A549 (cell line): ENCODE results near the gene UCKL1. TPM values are rescaled to one million over a fixed set of nuclear protein-coding genes. Genes with fewer than 3 reads are reported as not detected.

Experiments used
- ATAC-seq, 2 experiments: fragments of 200-7000 bp in 1 of 2; fragments of >200 bp in 1 of 2; cut with Nextera tagmentation in 1 of 2; cut with Tn5 transposase in 1 of 2; 3 replicates each; pipeline versions ENCODE4 v1.8.0 to v1.9.1; 2018 to 2020; ENCODE audit warnings: mild to moderate bottlenecking in 1 of 2, moderate library complexity in 1 of 2
- CTCF ChIA-PET: fragments of 300-600 bp; sonication (Branson Sonifier 250); formaldehyde crosslinking; extraction: SDS; loops from one replicate; lab custom pipeline; 2021; ENCODE audit warnings: antibody characterized with exemption, inconsistent platforms; lab: Yijun Ruan, JAX
- POLR2A ChIA-PET: fragments of 350-600 bp; formaldehyde crosslinking; extraction: SDS; loops from one replicate; lab custom pipeline; 2021; ENCODE audit warnings: antibody characterized with exemption, inconsistent platforms; lab: Yijun Ruan, JAX
- DNase-seq, 2 experiments: peaks; one replicate each; pipeline versions ENCODE4 v3.0.0 to v3.0.0-alpha.2; 2011 to 2016; ENCODE audit warnings: low read depth in 1 of 2, low spot score in 1 of 2
- FAIRE-seq: peaks from 2 replicates; lab custom pipeline; 2011; peaks lifted over from hg19 to GRCh38; lab: Jason Lieb, UNC
- H3K27ac ChIP-seq, 2 experiments: fragments of >200 bp; sonication (Bioruptor Twin); formaldehyde crosslinking; 3 replicates each; pipeline ENCODE4 v1.5.1; 2016 to 2017
- H3K4me1 ChIP-seq: fragments of >200 bp; sonication (Bioruptor Twin); formaldehyde crosslinking; 3 replicates; pipeline ENCODE4 v1.6.1; 2016
- H3K4me2 ChIP-seq: fragments of >200 bp; sonication (Bioruptor Twin); formaldehyde crosslinking; 3 replicates; pipeline ENCODE4 v1.6.1; 2016
- H3K4me3 ChIP-seq: fragments of >200 bp; sonication (Bioruptor Twin); formaldehyde crosslinking; 3 replicates; pipeline ENCODE4 v1.5.1; 2016
- H3K9me3 ChIP-seq: fragments of >200 bp; sonication (Bioruptor Twin); formaldehyde crosslinking; 3 replicates; pipeline ENCODE4 v1.6.1; 2016
- BHLHE40 ChIP-seq: IDR thresholded peaks from 2 replicates; pipeline ENCODE4 v1.6.1; 2012; ENCODE audit warnings: low read depth, low read length, inconsistent platforms
- CEBPB ChIP-seq, 2 experiments: fragments of >200 bp in 1 of 2; sonication (Bioruptor Twin) in 1 of 2; formaldehyde crosslinking in 1 of 2; IDR thresholded peaks; 2 replicates each; pipeline ENCODE4 v1.6.1; 2012 to 2016
- CHD2 ChIP-seq: fragments of 150-350 bp; IDR thresholded peaks from 2 replicates; pipeline ENCODE4 v1.6.1; 2014; ENCODE audit warnings: low read length; ENCODE audit not compliant: partially characterized antibody
- CHD4 ChIP-seq: fragments of 200-600 bp; sonication (generic); IDR thresholded peaks from 2 replicates; pipeline ENCODE4 v1.6.1; 2016; ENCODE audit warnings: antibody characterized with exemption, mild to moderate bottlenecking, borderline replicate concordance
- EHMT2 ChIP-seq: fragments of 200-600 bp; sonication (generic); IDR thresholded peaks from 2 replicates; pipeline ENCODE4 v1.6.1; 2016; ENCODE audit warnings: antibody characterized with exemption, low read depth, mild to moderate bottlenecking, moderate library complexity
- FOSL2 ChIP-seq, 2 experiments: fragments of 450-650 bp in 1 of 2; fragments of >200 bp in 1 of 2; sonication (Bioruptor Twin) in 1 of 2; formaldehyde crosslinking; IDR thresholded peaks; 2 replicates each; pipeline versions ENCODE4 v1.5.0 to v1.6.1; 2016 to 2020; ENCODE audit warnings: mild to moderate bottlenecking in 1 of 2, moderate library complexity in 1 of 2
- GATA3 ChIP-seq: IDR thresholded peaks from 2 replicates; pipeline ENCODE4 v1.6.1; 2012; ENCODE audit warnings: borderline replicate concordance
- HEYL ChIP-seq: fragments of 250-450 bp; sonication (Bioruptor Pico); IDR thresholded peaks from 2 replicates; pipeline ENCODE4 v1.8.0; 2021; ENCODE audit warnings: mild to moderate bottlenecking, moderate library complexity
- HMGXB4 ChIP-seq: fragments of 250-450 bp; sonication (Bioruptor Pico); IDR thresholded peaks from 2 replicates; pipeline ENCODE4 v1.5.0; 2021; ENCODE audit warnings: mild to moderate bottlenecking, moderate library complexity, borderline replicate concordance
- HOXA7 ChIP-seq: fragments of 250-450 bp; sonication (Bioruptor Pico); IDR thresholded peaks from 2 replicates; pipeline ENCODE4 v1.5.0; 2020; ENCODE audit warnings: mild to moderate bottlenecking, moderate library complexity
- HOXB5 ChIP-seq: fragments of 250-450 bp; sonication (Bioruptor Pico); IDR thresholded peaks from 2 replicates; pipeline ENCODE4 v1.5.0; 2020; ENCODE audit warnings: mild to moderate bottlenecking, moderate library complexity
- JUN ChIP-seq, 2 experiments: fragments of >200 bp; sonication (Bioruptor Twin); formaldehyde crosslinking; IDR thresholded peaks; 2 replicates in 1 of 2; 3 replicates in 1 of 2; pipeline ENCODE4 v1.6.1; 2016 to 2017
- JUNB ChIP-seq: fragments of >200 bp; sonication (Bioruptor Twin); formaldehyde crosslinking; IDR thresholded peaks from 2 replicates; pipeline ENCODE4 v1.6.1; 2016
- KDM1A ChIP-seq: fragments of 200-600 bp; sonication (generic); IDR thresholded peaks from 2 replicates; pipeline ENCODE4 v1.6.1; 2016; ENCODE audit warnings: low read depth, mild to moderate bottlenecking
- MAX ChIP-seq: IDR thresholded peaks from 2 replicates; pipeline ENCODE4 v1.6.1; 2012
- MAZ ChIP-seq: fragments of 150-350 bp; IDR thresholded peaks from 2 replicates; pipeline ENCODE4 v1.6.1; 2014; ENCODE audit warnings: antibody characterized with exemption, low read depth, low read length, borderline replicate concordance
- PBX3 ChIP-seq: IDR thresholded peaks from 2 replicates; pipeline ENCODE4 v1.6.1; 2012
- POLR2A ChIP-seq: IDR thresholded peaks from 2 replicates; pipeline ENCODE4 v1.6.1; 2012; ENCODE audit warnings: mild to moderate bottlenecking, low read length
- RARB ChIP-seq: fragments of 250-450 bp; sonication (Bioruptor Pico); IDR thresholded peaks from 2 replicates; pipeline ENCODE4 v1.8.0; 2021; ENCODE audit warnings: mild to moderate bottlenecking, moderate library complexity
- RNF2 ChIP-seq: fragments of 200-600 bp; sonication (generic); IDR thresholded peaks from 2 replicates; pipeline ENCODE4 v1.6.1; 2016; ENCODE audit warnings: low read depth, mild to moderate bottlenecking, antibody characterized with exemption, moderate library complexity, borderline replicate concordance
- ZC3H11A ChIP-seq: fragments of 450-650 bp; IDR thresholded peaks from 2 replicates; pipeline ENCODE4 v1.6.1; 2014; ENCODE audit warnings: antibody characterized with exemption, mild to moderate bottlenecking
- ZFP36 ChIP-seq: fragments of 450-650 bp; IDR thresholded peaks from 2 replicates; pipeline ENCODE4 v1.6.1; 2014; ENCODE audit warnings: borderline replicate concordance; ENCODE audit not compliant: partially characterized antibody
- ZSCAN20 ChIP-seq: fragments of 250-450 bp; sonication (Bioruptor Pico); IDR thresholded peaks from 2 replicates; pipeline ENCODE4 v1.8.0; 2022; ENCODE audit warnings: mild to moderate bottlenecking, moderate library complexity
- WGBS: methylation state at CpG from one replicate; pipeline ENCODE4 v1.1.6; 2017; ENCODE audit errors: missing lambda C conversion rate; 5-methylcytosine and 5-hydroxymethylcytosine counted together
- polyA plus RNA-seq, 4 experiments: library from polyadenylated mRNA; depleted of rRNA in 3 of 4; stranded (reverse); fragments of >200 nt; fragmentation: RNase III in 1 of 4; extraction: RNeasy Plus Mini Kit Qiagen cat#74134 plus additional on column Dnase treatment in 1 of 4; gene quantifications; 2 replicates in 3 of 4; 3 replicates in 1 of 4; pipeline ENCODE4 v1.2.3, GENCODE V29; 2011 to 2017

UCKL1 gene
- polyA plus RNA-seq, 2 of the 4 experiments (the other 2 are of a cell fraction) = 19.1 to 30.4 TPM

- H3K4me1 ChIP-seq = peaks cover 28% of the 10 kb centered on the region
- FAIRE-seq (no peak), DNase-seq (peak; percentile 59 to 67), ATAC-seq (peak; percentile 7 to 26; a peak in 3 of 6 replicates)
- peak within 1 kb of the TSS; percentile 72 for H3K4me3 ChIP-seq
- TF ChIP-seq MAX (0 out of 2 replicates have a peak, but pooled peaks have one; percentile 33), ZFP36 (no peak), PBX3 (no peak), BHLHE40 (no peak), RARB (CRISPR knock-in tag) (no peak), HMGXB4 (CRISPR knock-in tag) (no peak), RNF2 (no peak), ZC3H11A (no peak), MAZ (peak; percentile 50; the same call in 1 of the 2 replicates), CEBPB (IDR thresholded peaks at IDR 0.05) (no peak), JUN (IDR thresholded peaks at IDR 0.05) (peak in 1 of 2 experiments; percentile 31; a peak in 2 of 5 replicates), HOXB5 (CRISPR knock-in tag) (no peak), GATA3 (no peak), CHD2 (peak; percentile 84)
- POLR2A ChIA-PET = no interaction called here
- CTCF ChIA-PET = no interaction called here
- WGBS = 24% methylated on average over 4 of the region's 73 CpGs
- peak within 1 kb of the TSS; percentile 86 for H3K4me2 ChIP-seq
- peak within 1 kb of the TSS; percentile 87 to 97 for H3K27ac ChIP-seq
- H3K9me3 ChIP-seq = no peaks in the 10 kb centered on the region
Measured at GRCh38 chr20:63969838-63970713, 13.9 kb upstream of the UCKL1 start, which contains the start of gene ZNF512B. Gene ZNF512B, minus strand, starts transcription at chr20:63969930. Its CDS starts 1,980 bp downstream, at chr20:63967950.

- peak overlapping the region; percentile 82 to 97 for H3K27ac ChIP-seq
- peaks cover 18% of the 10 kb centered on the region for H3K4me1 ChIP-seq
- no peaks in the 10 kb centered on the region for H3K9me3 ChIP-seq
- H3K4me2 ChIP-seq = peak overlapping the region; percentile 86
- peak overlapping the region; percentile 72 for H3K4me3 ChIP-seq
- peak in 1 of 2 experiments; percentile 59; a peak in 2 of 5 replicates for TF ChIP-seq JUN (IDR thresholded peaks at IDR 0.05)
- no peak for TF ChIP-seq POLR2A
- no peak for TF ChIP-seq CHD4
- no peak for TF ChIP-seq PBX3
- TF ChIP-seq ZC3H11A = no peak
- TF ChIP-seq KDM1A = no peak
- no peak for TF ChIP-seq BHLHE40
- TF ChIP-seq JUNB = no peak
- no peak for TF ChIP-seq HOXA7 (CRISPR knock-in tag)
- TF ChIP-seq FOSL2 (IDR thresholded peaks at IDR 0.05) = no peak
- TF ChIP-seq FOSL2 (CRISPR knock-in tag; IDR thresholded peaks at IDR 0.05) = peak; percentile 32; the same call in 1 of the 2 replicates
- TF ChIP-seq HOXB5 (CRISPR knock-in tag) = no peak
- TF ChIP-seq ZSCAN20 (CRISPR knock-in tag) = no peak
- no peak for TF ChIP-seq RARB (CRISPR knock-in tag)
- TF ChIP-seq EHMT2 = no peak
- no peak for TF ChIP-seq HEYL (CRISPR knock-in tag)
- ChIA-PET POLR2A (interaction anchor here (0.6 kb wide), 1 partner anchor 11 kb away, joined by 3 read pairs; the partner anchor contains the start of gene PRPF6), CTCF (interaction anchor here (2.4 kb wide), 1 partner anchor 11 kb away, joined by 10 read pairs; the partner anchor contains the start of gene PRPF6)
- FAIRE-seq (no peak), DNase-seq (no peak), ATAC-seq (0 out of 6 replicates have a peak, but pooled peaks of 1 of the 2 experiments have one; percentile 19)
- 22% methylated on average over 22 of the region's 70 CpGs for WGBS
Measured at GRCh38 chr20:63968928-63969760, 12.9 kb upstream of the UCKL1 start.
